ENCODE data around the gene MFAP3L. TPM values are rescaled to one million over a fixed set of nuclear protein-coding genes. Genes with fewer than 3 reads are reported as not detected.

Gene MFAP3L
- total RNA-seq, 2 experiments from 2014 or later = 0.70 to 1.2 TPM

- H3K9me3 Mint-ChIP-seq = no peaks in the 10 kb centered on the region
- DNase-seq = no peak
- POLR2A ChIA-PET = no interaction called here
- intact Hi-C loops (cut with micrococcal nuclease) = no loop called here
- H3K27ac Mint-ChIP-seq = no peak overlapping the region
- no peak overlapping the region for H3K4me3 Mint-ChIP-seq
- peaks cover 3% of the 10 kb centered on the region for H3K36me3 Mint-ChIP-seq
- no peaks in the 10 kb centered on the region for H3K4me1 Mint-ChIP-seq (ENCODE audit: low read depth)
- no peaks in the 10 kb centered on the region for H3K27me3 Mint-ChIP-seq
- CTCF ChIA-PET = no interaction called here
Measured at GRCh38 chr4:170015285-170015684, 10.9 kb downstream of the MFAP3L start.

- no peaks in the 10 kb centered on the region for H3K27me3 Mint-ChIP-seq
- no peaks in the 10 kb centered on the region for H3K4me1 Mint-ChIP-seq (ENCODE audit: low read depth)
- no peaks in the 10 kb centered on the region for H3K9me3 Mint-ChIP-seq
- ChIA-PET POLR2A (no interaction called here), CTCF (no interaction called here)
- intact Hi-C loops (cut with micrococcal nuclease) = no loop called here
- no peak for DNase-seq
- no peak overlapping the region for H3K27ac Mint-ChIP-seq
- no peak overlapping the region for H3K4me3 Mint-ChIP-seq
- H3K36me3 Mint-ChIP-seq = peaks cover 3% of the 10 kb centered on the region
Measured at GRCh38 chr4:170014359-170015011, 11.7 kb downstream of the MFAP3L start.

- POLR2A ChIA-PET = no interaction called here
Measured at GRCh38 chr4:170012629-170012958, 13.6 kb downstream of the MFAP3L start.

GRCh38 chr4:170011921-170012628 is 14.1 kb downstream of the MFAP3L start:
- Mint-ChIP-seq H3K4me3 (no peak overlapping the region), H3K4me1 (ENCODE audit: low read depth) (no peaks in the 10 kb centered on the region), H3K9me3 (no peaks in the 10 kb centered on the region), H3K27me3 (peaks cover 3% of the 10 kb centered on the region), H3K36me3 (peaks cover 3% of the 10 kb centered on the region), H3K27ac (no peak overlapping the region)
- CTCF ChIA-PET = no interaction called here
- no peak for DNase-seq
- intact Hi-C loops (cut with micrococcal nuclease) = no loop called here
- POLR2A ChIA-PET = no interaction called here

More at GRCh38 chr4:170012629-170012958, 13.6 kb downstream of the MFAP3L start:
- Mint-ChIP-seq H3K9me3 (no peaks in the 10 kb centered on the region), H3K36me3 (peaks cover 3% of the 10 kb centered on the region), H3K4me3 (no peak overlapping the region), H3K27me3 (peaks cover 3% of the 10 kb centered on the region), H3K4me1 (ENCODE audit: low read depth) (no peaks in the 10 kb centered on the region), H3K27ac (no peak overlapping the region)
- CTCF ChIA-PET = no interaction called here
- DNase-seq = no peak
- intact Hi-C loops (cut with micrococcal nuclease) = no loop called here

- H3K9me3 Mint-ChIP-seq = no peaks in the 10 kb centered on the region
- DNase-seq = no peak
- peaks cover 3% of the 10 kb centered on the region for H3K36me3 Mint-ChIP-seq
- no peak overlapping the region for H3K27ac Mint-ChIP-seq
- CTCF ChIA-PET = interaction anchor here (2.0 kb wide), 1 partner anchor 199 kb away, joined by 9 read pairs; no protein-coding TSS in a partner anchor
- H3K4me3 Mint-ChIP-seq = no peak overlapping the region
- no peaks in the 10 kb centered on the region for H3K4me1 Mint-ChIP-seq (ENCODE audit: low read depth)
- H3K27me3 Mint-ChIP-seq = peaks cover 3% of the 10 kb centered on the region
- POLR2A ChIA-PET = no interaction called here
- intact Hi-C loops (cut with micrococcal nuclease) = no loop called here
Measured at GRCh38 chr4:170009291-170009690, 16.9 kb downstream of the MFAP3L start.

- no peak for DNase-seq
- H3K4me1 Mint-ChIP-seq (ENCODE audit: low read depth) = no peaks in the 10 kb centered on the region
- H3K27me3 Mint-ChIP-seq = peaks cover 3% of the 10 kb centered on the region
- no peaks in the 10 kb centered on the region for H3K9me3 Mint-ChIP-seq
- H3K4me3 Mint-ChIP-seq = no peak overlapping the region
- ChIA-PET POLR2A (no interaction called here), CTCF (interaction anchor here (2.0 kb wide), 1 partner anchor 198 kb away, joined by 9 read pairs; no protein-coding TSS in a partner anchor)
- intact Hi-C loops (cut with micrococcal nuclease) = no loop called here
- H3K36me3 Mint-ChIP-seq = peaks cover 3% of the 10 kb centered on the region
- H3K27ac Mint-ChIP-seq = no peak overlapping the region
Measured at GRCh38 chr4:170008801-170009200, 17.4 kb downstream of the MFAP3L start.

- H3K4me3 Mint-ChIP-seq = no peak overlapping the region
- H3K27ac Mint-ChIP-seq = no peak overlapping the region
- no peaks in the 10 kb centered on the region for H3K9me3 Mint-ChIP-seq
- POLR2A ChIA-PET = no interaction called here
- no peak for DNase-seq
- H3K36me3 Mint-ChIP-seq = peaks cover 3% of the 10 kb centered on the region
- CTCF ChIA-PET = interaction anchor here (0.6 to 2.0 kb wide), 2 partner anchors 58 to 198 kb away, joined by 4 to 9 read pairs; no protein-coding TSS in a partner anchor
- intact Hi-C loops (cut with micrococcal nuclease) = no loop called here
- no peaks in the 10 kb centered on the region for H3K4me1 Mint-ChIP-seq (ENCODE audit: low read depth)
- peaks cover 3% of the 10 kb centered on the region for H3K27me3 Mint-ChIP-seq
Measured at GRCh38 chr4:170008371-170008770, 17.8 kb downstream of the MFAP3L start.

- Mint-ChIP-seq H3K36me3 (peaks cover 3% of the 10 kb centered on the region), H3K4me1 (ENCODE audit: low read depth) (no peaks in the 10 kb centered on the region), H3K4me3 (no peak overlapping the region), H3K27ac (no peak overlapping the region), H3K27me3 (peaks cover 3% of the 10 kb centered on the region), H3K9me3 (no peaks in the 10 kb centered on the region)
- DNase-seq = no peak
- ChIA-PET CTCF (interaction anchor here (2.0 kb wide), 1 partner anchor 196 kb away, joined by 9 read pairs; no protein-coding TSS in a partner anchor), POLR2A (no interaction called here)
- intact Hi-C loops (cut with micrococcal nuclease) = no loop called here
Measured at GRCh38 chr4:170007113-170007512, 19.1 kb downstream of the MFAP3L start.

- Mint-ChIP-seq H3K4me1 (ENCODE audit: low read depth) (no peaks in the 10 kb centered on the region), H3K27ac (no peak overlapping the region), H3K27me3 (peaks cover 3% of the 10 kb centered on the region), H3K4me3 (no peak overlapping the region), H3K36me3 (no peaks in the 10 kb centered on the region), H3K9me3 (no peaks in the 10 kb centered on the region)
- intact Hi-C loops (cut with micrococcal nuclease) = no loop called here
- ChIA-PET POLR2A (no interaction called here), CTCF (no interaction called here)
- no peak for DNase-seq
Measured at GRCh38 chr4:170005472-170005871, 20.7 kb downstream of the MFAP3L start.

- H3K27ac Mint-ChIP-seq = no peak overlapping the region
- no peaks in the 10 kb centered on the region for H3K4me1 Mint-ChIP-seq (ENCODE audit: low read depth)
- no peaks in the 10 kb centered on the region for H3K9me3 Mint-ChIP-seq
- DNase-seq = no peak
- CTCF ChIA-PET = no interaction called here
- no peaks in the 10 kb centered on the region for H3K36me3 Mint-ChIP-seq
- H3K4me3 Mint-ChIP-seq = no peak overlapping the region
- POLR2A ChIA-PET = no interaction called here
- intact Hi-C loops (cut with micrococcal nuclease) = no loop called here
- peaks cover 3% of the 10 kb centered on the region for H3K27me3 Mint-ChIP-seq
Measured at GRCh38 chr4:170004651-170005295, 21.4 kb downstream of the MFAP3L start.

- Mint-ChIP-seq H3K4me3 (no peak overlapping the region), H3K27me3 (no peaks in the 10 kb centered on the region), H3K27ac (no peak overlapping the region), H3K4me1 (ENCODE audit: low read depth) (no peaks in the 10 kb centered on the region), H3K9me3 (no peaks in the 10 kb centered on the region), H3K36me3 (no peaks in the 10 kb centered on the region)
- ChIA-PET CTCF (no interaction called here), POLR2A (no interaction called here)
- DNase-seq = no peak
- intact Hi-C loops (cut with micrococcal nuclease) = no loop called here
Measured at GRCh38 chr4:170003071-170004070, 22.8 kb downstream of the MFAP3L start.

GRCh38 chr4:170001745-170002267 is 24.4 kb downstream of the MFAP3L start:
- no peaks in the 10 kb centered on the region for H3K4me1 Mint-ChIP-seq (ENCODE audit: low read depth)

More at GRCh38 chr4:170001745-170002267, 24.4 kb downstream of the MFAP3L start:
- ChIA-PET POLR2A (no interaction called here), CTCF (no interaction called here)
- no peak overlapping the region for H3K4me3 Mint-ChIP-seq
- H3K9me3 Mint-ChIP-seq = no peaks in the 10 kb centered on the region
- no peak for DNase-seq
- no peaks in the 10 kb centered on the region for H3K27me3 Mint-ChIP-seq
- no peaks in the 10 kb centered on the region for H3K36me3 Mint-ChIP-seq
- H3K27ac Mint-ChIP-seq = no peak overlapping the region
- intact Hi-C loops (cut with micrococcal nuclease) = no loop called here

All from activated CD4-positive, alpha-beta memory T cell treated with anti-CD3 and anti-CD28 coated beads for 36 hours (primary cell).